ENCODE results near the gene SPDYE4.

SPDYE4 gene

DNA sequence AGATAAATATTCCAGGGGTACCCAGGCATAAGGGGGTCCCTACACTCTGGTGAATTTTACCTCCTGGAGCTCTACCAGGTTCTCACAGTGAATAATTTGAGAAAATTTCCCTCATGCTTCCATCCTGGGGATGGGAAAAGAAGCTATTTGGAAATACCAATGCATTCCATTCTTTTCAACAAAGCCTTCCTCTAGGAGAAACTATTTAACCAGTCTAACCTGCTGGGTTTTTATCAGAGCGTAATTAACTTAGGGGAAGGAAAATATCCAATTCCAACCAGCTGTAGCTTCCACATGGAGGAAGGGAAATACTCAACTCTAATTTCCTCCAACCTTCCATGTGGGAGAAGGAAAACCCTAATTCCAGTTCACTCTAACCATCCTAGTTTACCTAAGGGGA lies 23.8 kb upstream of the SPDYE4 start:
- no peak for DNase-seq

DNA sequence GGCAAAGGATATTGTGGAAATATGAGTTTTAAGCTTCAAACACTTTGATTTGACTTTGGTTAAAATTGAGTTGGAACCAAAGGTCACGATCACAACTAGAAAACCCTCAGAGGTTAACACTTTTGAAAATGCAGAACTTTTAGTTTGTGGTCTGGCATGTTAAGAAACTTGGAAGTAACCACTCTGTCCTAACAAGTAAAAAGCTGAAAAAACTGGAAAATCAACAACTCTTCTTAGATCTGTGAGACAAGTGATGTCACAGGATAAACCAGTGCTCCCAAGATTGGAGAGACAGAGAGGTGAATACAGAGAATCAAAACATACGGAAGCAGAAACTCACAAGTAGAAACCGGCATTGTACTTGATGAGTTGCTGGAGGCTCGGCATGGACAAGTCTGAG lies 23.4 kb upstream of the SPDYE4 start:
- DNase-seq = no peak

DNA sequence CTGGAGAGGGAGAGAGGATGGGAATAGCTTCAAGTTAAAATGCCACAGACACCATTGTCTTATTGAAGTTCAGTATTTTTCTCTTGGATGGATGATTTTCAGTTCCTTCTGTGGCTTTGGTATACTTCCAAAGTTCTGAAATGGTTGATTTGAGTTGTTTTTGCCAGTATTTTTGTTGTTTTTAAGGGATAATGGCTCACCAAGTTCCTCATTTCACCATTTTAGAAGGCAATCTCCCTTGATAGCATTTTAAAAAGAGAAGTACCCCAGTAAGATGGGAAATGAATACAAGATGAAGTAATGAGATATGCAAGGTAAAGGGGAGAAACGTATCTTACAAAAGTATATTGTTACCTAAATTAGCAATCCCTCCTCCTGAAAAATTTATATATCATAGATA lies 18.5 kb upstream of the SPDYE4 start:
- no peak for DNase-seq

DNA sequence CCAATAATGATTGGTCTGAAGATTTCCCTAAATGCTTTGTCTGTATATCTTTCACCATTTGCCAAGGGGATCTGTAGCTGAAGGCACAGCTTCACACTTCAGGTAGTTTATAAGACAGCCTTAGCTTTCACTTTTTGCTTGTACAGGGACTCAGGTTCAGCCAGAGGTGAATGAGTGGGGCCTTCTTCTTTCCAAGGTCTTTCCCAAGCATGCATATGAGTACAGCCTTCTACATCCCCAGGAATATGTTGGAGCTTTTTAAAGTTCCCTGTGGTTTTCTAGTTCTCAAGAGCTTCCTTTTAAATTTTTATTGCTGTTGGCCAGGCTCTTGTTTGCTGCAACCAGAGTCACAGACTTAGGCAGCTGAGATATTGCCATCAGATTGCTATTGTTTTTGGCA lies 17.9 kb upstream of the SPDYE4 start:
- DNase-seq = no peak

DNA sequence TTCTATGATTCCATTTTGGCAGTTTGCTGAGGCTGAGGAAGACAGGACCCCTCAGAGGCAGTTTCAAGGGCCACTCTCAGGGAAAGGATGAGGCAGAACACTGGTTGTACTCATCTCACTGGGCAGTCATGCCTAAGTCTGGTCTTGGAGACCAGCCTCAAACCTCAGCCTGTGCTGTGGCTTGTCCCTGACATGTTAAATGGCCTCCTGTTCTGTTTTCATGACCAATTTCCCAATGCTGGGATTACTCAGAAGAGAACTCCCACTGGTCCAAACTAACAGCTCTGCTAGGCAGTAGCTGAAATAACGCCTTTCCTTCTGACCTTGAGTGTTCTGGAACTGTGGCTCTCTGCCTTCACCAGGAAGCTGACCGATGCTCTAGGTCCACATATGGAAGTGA lies 8.4 kb upstream of the SPDYE4 start:
- no peak for DNase-seq

DNA sequence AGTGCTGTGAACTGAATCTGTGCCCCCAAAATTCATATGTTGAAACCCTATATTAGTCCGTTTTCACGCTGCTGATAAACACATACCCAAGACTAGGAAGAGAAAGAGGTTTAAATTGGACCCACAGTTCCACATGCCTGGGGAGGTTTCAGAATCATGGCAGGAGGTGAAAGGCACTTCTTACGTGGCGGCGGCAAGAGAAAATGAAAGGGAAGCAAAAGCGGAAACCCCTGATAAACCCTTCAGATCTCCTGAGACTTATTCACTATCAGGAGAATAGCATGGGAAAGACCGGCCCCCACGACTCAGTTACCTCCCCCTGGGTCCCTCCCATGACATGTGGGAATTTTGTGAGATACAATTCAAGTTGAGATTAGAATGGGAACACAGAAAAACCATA lies 3.7 kb upstream of the SPDYE4 start:
- no peak for DNase-seq

DNA sequence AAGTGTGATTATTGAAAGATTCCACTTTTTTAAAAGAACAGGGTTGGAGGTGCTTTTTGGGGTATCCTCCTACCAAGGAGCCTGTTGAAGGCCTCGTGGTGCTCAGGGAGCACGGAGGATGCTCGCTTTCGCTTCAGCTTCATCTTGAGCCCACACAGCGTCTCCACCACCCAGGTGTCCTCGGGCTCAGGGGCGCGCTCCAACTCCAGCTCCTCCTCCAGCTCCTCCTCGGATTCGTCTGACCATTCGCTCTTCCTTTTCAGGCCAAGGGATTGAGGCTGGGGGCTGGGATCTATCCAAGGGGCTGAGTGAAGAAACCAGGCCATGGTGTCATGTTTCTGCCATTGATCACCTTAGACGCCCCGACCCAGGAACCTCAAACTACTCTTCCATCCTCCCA lies 1.2 kb downstream of the SPDYE4 start:
- no peak for DNase-seq

DNA sequence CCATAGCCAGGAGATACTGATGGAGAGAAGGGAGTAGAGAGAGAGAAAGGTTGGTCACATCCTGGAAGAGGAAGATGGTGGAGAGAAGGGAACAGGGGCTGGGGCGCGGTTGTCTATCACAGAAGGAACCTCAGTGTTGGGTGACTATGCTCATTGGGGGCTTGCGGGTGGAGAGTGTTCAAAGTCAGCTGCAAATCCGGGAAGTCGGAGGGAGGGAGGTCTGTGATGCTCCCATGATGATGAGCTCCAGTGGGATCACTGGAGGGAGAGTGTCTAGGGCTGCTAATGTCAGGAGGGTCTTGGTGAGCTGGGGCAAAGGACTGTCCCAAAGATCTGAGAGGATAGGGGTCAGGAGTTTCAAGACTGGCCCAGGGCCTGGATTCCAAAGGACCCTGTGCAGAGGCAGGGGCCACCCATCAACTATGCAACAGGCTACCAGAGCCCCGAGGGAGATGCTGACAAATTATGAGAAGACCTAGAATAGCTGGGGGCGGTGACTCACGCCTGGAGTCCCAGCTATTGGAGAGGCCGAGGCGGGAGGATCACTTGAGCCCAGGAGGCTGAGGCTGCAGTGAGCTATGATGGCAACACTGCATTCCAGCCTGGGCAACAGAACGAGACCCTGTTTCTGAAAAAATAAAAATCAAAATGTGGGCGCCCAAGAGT lies 2.6 kb downstream of the SPDYE4 start:
- no peak for DNase-seq

DNA sequence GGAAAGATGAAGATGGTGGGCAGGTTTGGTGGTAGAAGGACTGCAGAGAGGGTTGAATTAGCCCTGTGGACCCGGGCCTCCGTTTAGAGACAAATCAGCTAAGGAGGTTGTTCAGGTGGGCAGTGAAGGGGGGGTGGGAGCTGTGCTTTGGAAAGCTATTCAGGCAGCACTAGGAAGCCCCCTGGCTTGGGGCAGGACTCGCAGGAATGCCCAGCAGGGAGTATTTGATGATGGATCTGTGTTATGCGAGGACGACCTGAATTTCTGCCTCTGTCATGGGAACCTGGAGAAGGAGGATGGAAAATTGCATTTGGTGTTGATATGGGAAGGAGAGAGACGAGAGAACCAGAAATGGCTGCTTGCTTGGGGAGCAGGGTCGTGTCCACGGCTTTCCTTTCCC lies 3.5 kb downstream of the SPDYE4 start:
- no peak for DNase-seq

DNA sequence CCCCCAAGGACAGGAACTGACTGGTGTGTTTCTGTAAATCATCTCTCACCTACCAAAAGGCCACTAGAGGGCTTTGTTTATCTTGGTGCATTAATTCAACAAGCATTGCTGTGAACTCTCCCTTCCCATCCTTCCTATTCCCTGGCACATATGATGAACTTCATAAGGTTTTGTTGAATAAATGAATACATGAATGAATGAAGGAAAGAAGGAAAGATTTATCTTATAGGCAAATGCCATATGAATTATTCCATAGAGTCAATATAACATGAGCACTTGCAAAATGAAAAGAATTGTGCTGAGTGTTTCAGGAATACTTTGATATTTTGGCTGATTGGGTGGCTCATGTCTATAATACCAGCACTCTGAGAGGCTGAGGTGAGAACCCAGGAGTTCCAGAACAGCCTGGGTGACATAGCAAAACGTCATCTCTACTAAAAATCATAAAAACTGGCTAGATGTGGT lies 4.3 kb downstream of the SPDYE4 start:
- DNase-seq = peak; percentile 57

DNA sequence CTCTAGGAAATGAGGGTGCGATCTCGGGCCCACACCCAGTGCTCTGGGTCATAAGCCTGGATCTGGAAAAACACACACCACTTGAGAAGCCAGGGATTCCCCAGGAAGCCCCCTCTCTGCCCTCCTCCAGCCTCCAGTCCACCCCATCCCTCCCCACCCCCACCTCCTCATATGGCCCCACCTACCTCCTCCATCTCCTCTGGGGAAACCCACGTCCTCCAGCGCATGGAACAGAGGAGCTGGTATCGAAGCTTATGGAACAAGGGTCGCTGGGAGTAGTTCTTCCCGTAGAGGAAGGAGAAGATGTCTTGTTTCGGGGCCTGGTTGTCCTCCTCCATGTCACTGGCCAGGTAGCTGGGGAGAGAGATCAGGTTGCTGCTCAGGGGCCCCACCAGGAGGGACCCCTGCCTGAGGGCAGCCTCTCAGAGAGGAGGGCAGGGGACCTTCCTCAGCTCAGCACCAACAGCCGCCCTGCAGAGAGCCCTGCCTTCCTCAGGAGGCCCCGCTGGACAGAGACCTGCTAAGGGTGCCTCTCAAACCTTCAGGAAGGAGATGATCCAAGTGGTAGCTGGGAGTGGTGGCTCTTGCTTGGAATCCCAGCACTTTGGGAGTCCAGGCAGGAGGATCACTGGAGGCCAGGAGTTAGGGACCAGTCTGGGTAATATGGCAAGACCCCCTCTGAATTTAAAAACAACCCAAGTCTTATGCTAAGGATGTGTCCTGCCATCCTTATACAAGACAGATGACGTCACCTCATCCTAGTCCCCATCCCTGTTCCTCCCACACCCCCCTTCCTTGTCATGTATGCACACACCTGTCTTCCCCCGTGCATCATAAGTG lies 5.0 kb downstream of the SPDYE4 start:
- no peak for DNase-seq

DNA sequence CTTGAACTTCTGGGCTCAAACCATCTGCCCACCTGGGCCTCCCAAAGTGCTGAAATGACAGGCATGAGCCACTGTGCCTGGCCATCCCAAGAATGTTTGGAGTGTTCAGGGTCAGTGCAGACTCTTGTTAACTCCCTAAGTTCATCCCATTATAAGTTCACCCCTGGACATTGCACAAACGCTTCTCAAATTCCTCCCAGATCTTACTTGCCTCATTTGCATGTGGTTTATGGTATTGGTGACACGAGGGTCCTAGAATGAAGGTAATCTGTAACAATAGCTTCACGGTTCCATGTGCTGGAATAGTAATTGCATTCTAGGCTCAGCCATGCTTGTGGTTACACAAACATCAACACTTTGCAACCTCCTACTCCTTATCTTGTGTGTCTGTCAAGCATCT lies 8.7 kb downstream of the SPDYE4 start:
- no peak for DNase-seq

DNA sequence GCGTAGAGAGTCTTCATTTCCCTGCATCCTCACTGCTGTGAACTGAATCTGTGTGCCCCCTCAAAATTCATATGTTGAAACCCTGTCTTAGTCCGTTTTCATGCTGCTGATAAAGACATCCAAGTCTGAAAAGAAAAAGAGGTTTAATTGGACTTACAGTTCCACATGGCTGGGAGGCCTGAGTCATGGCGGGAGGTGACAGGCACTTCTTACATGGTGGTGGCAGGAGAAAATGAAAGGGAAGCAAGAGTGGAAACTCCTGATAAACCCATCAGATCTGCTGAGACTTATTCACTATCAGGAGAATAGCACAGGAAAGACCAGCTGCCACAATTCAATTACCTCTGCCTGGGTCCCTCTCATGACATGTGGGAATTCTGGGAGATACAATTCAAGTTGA lies 10.6 kb downstream of the SPDYE4 start:
- no peak for DNase-seq

DNA sequence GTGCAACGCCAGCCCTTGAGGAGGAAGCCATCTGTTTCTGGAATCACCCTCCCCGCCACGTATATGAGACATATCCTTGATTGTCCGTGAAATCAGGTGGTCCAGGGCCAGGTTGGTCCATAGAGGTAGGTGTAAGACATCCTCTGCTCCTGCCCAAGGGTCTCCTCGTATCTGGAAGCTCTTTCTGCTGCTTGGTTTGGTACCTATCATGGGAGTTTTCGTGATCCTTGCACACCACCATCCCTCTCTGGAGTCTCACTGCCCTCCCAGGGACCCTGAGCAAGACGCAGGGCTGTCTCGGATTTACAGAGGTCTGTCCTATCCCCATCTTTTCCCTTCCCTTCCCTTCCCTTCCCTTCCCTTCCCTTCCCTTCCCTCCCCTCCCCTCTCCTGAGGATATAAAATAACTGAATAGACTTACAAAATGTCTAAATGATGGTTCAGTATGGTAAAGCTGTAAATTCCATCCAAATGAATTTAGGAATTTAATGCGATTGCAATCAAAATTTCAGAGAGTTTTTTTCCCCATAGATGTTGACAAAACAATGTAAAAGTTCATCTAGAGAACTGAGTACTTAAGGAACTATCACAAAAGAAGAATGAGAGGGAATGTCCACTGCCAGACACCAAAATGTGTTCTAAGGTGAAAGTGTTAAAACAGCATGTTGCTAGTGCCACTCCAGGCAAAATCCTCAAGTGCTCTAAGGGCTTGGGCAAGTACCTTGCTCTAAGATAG lies 11.7 kb downstream of the SPDYE4 start:
- no peak for DNase-seq

DNA sequence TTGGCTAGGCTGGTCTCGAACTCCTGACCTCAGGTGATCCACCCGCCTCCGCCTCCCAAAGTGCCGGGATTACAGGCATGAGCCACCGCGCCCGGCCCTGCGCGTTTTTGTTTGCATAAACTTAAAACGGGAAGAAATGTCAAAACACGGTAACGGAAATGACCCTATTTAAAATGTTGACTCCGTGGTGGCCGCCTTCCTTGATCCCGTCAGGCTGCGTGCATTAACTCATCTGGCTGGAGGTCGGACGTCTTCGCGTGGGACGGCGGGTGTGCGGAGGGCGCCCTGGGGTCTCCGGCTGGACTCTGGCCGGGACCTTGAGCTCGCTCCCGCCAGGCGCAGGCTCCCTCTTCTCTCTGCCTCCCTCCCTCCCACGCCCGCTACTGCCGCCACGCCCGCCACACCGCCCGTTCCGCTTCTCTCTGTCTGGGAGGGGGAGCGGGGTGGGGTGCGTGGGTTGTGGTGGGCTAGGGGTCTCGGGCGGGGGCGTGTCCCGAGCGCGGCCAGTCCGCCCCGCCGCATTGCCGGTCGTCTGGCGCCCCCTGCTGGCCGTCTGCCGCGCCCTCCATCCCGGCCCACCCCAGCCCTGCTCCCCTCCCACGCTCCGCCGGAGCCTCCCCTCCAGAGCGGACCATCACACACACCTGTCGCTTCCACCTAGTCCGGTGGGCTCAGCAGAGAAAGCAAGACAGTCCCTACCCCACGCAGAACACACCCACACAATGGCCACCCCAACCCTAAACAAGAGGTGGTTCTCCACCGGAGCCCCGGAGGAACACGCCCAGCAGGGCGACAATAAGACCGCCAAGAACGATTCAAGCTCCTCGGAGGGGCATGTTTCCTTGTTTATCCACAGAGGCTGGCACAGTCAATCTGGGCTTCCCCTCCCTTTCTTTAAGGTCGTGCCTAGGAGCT lies 12.5 kb downstream of the SPDYE4 start:
- peak; percentile 59 for DNase-seq

DNA sequence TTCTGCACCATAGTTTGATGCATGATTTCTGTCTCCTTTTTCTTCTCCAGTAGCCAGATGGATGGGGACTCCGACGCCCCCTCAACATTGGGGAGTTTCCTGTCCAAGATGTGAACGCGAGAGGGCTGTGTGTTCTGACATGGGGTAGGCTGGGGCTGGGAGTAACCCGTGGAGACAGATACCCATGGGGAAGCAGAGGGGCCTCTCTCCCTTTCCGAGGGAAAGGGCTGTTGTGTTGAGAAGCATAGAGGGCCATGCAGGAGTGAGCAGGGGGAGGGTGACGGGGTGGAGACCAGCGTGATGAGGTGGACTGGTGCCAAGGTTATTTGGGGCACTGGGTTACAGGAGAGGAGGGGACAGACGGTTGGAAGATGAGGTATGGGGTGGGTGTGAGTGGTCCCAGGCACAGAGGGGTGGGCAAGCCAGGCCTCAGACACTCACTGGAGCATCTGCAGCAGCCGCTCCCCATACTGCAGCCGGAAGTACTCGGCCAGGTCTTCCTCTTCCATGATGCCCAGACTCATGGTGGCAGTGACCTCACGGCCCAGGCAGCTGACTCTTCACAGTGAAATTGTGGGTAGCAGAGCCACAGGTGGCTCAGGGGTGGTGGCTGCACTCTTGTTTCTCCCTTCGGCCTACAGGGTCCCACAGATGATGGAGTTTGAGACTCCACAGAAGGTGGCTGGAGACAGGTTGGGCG lies 14.1 kb downstream of the SPDYE4 start:
- DNase-seq = no peak

DNA sequence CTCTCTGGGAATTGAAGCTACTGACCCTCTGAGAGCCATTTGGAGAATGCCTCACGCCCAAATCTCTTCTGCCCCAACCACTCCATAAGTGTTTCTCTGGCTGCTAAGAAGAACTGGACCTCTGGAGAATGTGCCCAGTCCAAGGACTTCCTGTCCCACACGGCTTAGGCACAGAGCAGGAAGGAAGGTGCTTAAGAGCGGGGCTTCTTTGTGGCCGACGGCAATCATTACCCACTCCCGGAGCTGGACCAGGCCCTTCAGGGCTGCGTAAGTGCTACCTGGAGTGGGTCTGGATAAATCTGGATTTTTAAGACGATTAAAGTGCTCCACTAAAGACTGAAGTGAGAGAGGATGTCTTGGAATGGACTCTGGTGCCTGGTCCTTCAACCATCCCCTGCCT lies 15.5 kb downstream of the SPDYE4 start:
- DNase-seq = no peak

DNA sequence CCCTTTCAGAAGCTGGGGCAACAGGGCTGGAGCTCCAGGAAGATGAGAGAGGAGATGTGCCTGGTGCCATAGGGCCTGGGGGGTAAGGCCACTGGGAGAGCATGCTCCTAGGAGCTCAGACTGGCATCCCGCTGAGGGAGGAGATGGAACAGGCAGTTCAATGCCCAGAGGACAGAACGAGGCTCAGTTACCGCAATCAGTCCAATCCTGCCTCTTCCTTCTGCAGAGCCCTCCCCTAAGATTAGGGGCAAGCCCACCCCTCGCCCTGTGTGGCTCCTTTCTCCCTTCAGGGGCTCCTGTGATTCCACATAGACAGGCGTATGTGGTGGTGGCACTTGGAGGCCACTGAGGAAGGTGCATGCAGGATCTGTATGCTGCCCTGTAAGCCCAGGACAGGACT lies 16.1 kb downstream of the SPDYE4 start:
- DNase-seq = no peak

DNA sequence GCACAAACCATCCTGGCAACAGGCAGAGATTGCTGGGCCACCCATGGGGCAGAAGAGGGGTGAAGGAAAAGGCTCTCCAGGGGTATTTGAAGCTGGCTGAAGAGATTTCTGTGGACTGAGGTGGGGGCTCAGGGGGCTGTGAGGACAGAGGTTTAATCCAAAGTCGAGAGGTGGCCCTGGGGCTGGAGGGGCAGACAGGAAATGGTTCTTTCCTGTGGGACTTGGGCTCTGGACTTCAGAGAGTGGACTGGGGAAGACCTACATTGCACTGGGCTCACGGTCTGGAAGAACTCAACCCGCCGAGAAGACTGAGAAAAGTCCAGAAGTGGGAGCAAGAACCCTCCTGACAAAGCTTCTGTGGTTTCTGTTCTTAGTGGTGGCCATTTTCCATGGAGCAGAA lies 16.6 kb downstream of the SPDYE4 start:
- no peak for DNase-seq

DNA sequence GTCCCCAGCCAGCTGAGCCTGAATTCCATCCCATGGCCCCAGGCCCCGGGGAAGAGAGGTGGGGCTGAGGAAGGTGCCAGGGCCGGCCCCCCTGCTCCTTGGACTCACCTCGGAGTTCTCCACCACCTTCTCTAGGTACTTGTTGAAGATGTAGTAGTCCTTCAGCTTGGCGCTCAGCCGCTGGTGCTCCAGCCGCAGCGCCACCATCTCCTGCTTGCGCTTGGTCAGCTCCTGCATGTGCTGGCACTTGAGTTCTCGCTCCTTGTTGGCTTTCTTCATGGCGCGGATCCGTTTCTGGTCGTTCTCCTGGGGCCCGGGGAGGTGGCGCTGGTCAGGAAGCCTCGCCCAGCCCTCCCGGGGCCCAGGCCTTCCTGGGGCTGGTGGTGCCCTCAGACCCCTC lies 17.0 kb downstream of the SPDYE4 start:
- no peak for DNase-seq

DNA sequence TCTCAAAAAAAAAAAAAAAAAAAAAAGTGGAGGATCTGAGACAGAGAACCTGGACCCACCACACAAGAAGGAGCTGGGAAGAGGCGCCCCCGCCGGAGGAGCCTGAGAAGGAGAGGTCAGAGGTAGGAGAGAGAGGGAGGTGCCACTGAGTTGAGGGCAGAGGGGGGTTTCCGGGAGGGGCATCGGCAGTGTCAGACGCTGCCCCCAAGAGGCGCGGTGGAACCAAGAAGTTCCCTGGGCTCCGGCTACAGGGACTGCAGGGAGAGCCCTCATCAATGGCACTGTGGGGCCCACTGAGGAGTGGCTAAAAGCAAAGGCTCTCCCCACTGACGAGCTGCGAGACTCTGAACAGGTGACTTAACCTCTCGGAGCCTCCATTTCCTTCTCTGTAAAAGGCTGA lies 17.9 kb downstream of the SPDYE4 start:
- no peak for DNase-seq

DNA sequence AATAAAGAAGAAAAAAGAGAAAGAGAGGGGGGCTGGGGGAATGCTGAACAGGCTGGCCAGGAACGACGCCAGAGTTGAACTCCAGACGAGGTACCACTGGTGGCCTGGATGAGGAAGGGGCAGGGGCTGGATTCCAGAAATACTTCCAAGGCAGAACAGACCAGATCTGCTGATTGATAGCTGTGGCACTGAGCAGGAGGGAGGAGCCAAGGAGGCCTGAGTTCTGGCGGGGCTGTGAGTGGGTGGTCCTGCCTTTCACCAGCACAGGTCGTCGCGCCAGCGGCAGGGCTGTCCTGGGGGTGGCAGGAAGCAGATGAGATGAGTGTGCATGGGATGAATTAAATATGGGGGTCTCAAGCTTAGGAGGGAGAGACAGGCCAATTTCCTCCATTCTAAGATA lies 19.2 kb downstream of the SPDYE4 start:
- DNase-seq = no peak
